GM12801 (cell line): ENCODE measurements around the gene TAS2R43.

Source experiments
- CTCF ChIP-seq: IDR thresholded peaks from one replicate; pipeline ENCODE4 v1.5.1; 2011; ENCODE audit warnings: control low read depth; ENCODE audit not compliant: insufficient read length; ENCODE audit errors: extremely low read depth

The TAS2R43 gene

GRCh38 chr12:11107719-11108118 is 15.6 kb upstream of the TAS2R43 start:
- TF ChIP-seq CTCF, result no peak

GRCh38 chr12:11106288-11106687 is 14.2 kb upstream of the TAS2R43 start:
- TF ChIP-seq CTCF, result no peak

GRCh38 chr12:11105546-11105945 is 13.4 kb upstream of the TAS2R43 start:
- no peak for TF ChIP-seq CTCF

GRCh38 chr12:11089246-11089645 is 2.9 kb downstream of the TAS2R43 start:
- no peak for TF ChIP-seq CTCF

- no peak for TF ChIP-seq CTCF
These were observed 6.7 kb downstream of the TAS2R43 start for GRCh38 chr12:11085419-11085818.

- no peak for TF ChIP-seq CTCF
These were observed 10.1 kb downstream of the TAS2R43 start for GRCh38 chr12:11081987-11082386.

GRCh38 chr12:11078246-11078645 is 13.9 kb downstream of the TAS2R43 start:
- no peak for TF ChIP-seq CTCF

- TF ChIP-seq CTCF, result no peak
These were observed 16.5 kb downstream of the TAS2R43 start for GRCh38 chr12:11075642-11076041.
